Adrenal gland (tissue), 12 donors: ENCODE measurements around the gene CMTM3. TPM values are rescaled to one million over a fixed set of nuclear protein-coding genes. Genes with fewer than 3 reads are reported as not detected.
A peak's percentile ranks its signal among the peaks of the same experiment; 100 is the strongest.

Experiments
- DNase-seq, 7 donors: peaks; one replicate each; pipeline ENCODE4 v3.0.0-alpha.2; 2019 to 2020
- H3K27ac ChIP-seq, 5 donors: fragments of 200-600 bp; sonication (generic) in 4 of 5; 1 replicate in 3 of 5; 2 replicates in 2 of 5; pipeline versions ENCODE4 v1.5.1 to v1.8.0; 2016 to 2020; ENCODE audit warnings: mild to moderate bottlenecking in 1 of 5
- H3K27me3 ChIP-seq: fragments of 200-600 bp; 2 replicates; pipeline ENCODE4 v1.8.0; 2021
- H3K36me3 ChIP-seq, 2 donors: fragments of 200-600 bp; replicated peaks in 1 of 2; 1 replicate in 1 of 2; 2 replicates in 1 of 2; pipeline versions ENCODE4 v1.5.1 to v1.8.0; 2018 to 2022
- H3K4me1 ChIP-seq, 2 donors: fragments of 200-600 bp; replicated peaks in 1 of 2; 1 replicate in 1 of 2; 2 replicates in 1 of 2; pipeline versions ENCODE4 v1.5.1 to v1.8.0; 2018 to 2021
- H3K4me3 ChIP-seq, 4 donors: fragments of 200-600 bp; sonication (generic) in 3 of 4; one replicate each; pipeline ENCODE4 v1.5.1; 2016 to 2018
- H3K9me3 ChIP-seq, 3 donors: fragments of 200-600 bp; sonication (generic) in 1 of 3; replicated peaks in 1 of 3; 1 replicate in 2 of 3; 2 replicates in 1 of 3; pipeline versions ENCODE4 v1.5.1 to v1.8.0; 2016 to 2021
- POLR2A ChIP-seq, 2 donors: fragments of 450-650 bp; IDR thresholded peaks; one replicate each; pipeline ENCODE4 v1.6.1; 2017; ENCODE audit warnings: antibody characterized with exemption in 2 of 2, mild to moderate bottlenecking in 2 of 2, moderate library complexity in 1 of 2
- WGBS, 4 donors: extraction: QIAGEN DNeasy Blood & Tissue Kit in 2 of 4; methylation state at CpG; one replicate each; pipeline versions ENCODE4 v1.1.5 to v1.1.7; 2013 to 2017; 5-methylcytosine and 5-hydroxymethylcytosine counted together
- intact Hi-C, 2 donors: fragments of 100-400 bp; cut with DNase I; formaldehyde crosslinking; loops; one replicate each; pipeline versions ENCODE4 v1.14.1 to v1.15.0; 2022 to 2023
- polyA plus RNA-seq, 3 donors: library from polyadenylated mRNA; stranded (reverse); fragments of 200-250 nt in 2 of 3; fragments of 350-450 nt in 1 of 3; fragmentation: Illumina TruSeq in 1 of 3; extraction: RNeasy Lipid Tissue Mini Kit (QIAGEN cat#74804) in 1 of 3; gene quantifications; one replicate each; pipeline ENCODE4 v1.2.3, GENCODE V29; 2013 to 2014
- total RNA-seq, 9 donors: library from RNA; depleted of rRNA in 4 of 9; stranded (reverse); fragments of >200 nt in 4 of 9; fragments of 120-200 nt in 1 of 9; fragmentation: NEBNext Ultra II Directional in 1 of 9; extraction: Animal tissue kit (Norgen Biotek cat#: 25700) in 1 of 9; gene quantifications; one replicate each; pipeline versions ENCODE4 v1.1.0 to v1.2.4, GENCODE V29; 2013 to 2023
- TF ChIP-seq, protein P1 (sequence below), 6 experiments: fragments of 450-650 bp in 4 of 6; fragments of 200-600 bp in 2 of 6; sonication (generic) in 1 of 6; IDR thresholded peaks; 1 replicate in 5 of 6; 2 replicates in 1 of 6; pipeline versions ENCODE4 v1.5.1 to v1.8.0; 2016 to 2021; ENCODE audit warnings: antibody characterized with exemption in 6 of 6, mild to moderate bottlenecking in 2 of 6, moderate library complexity in 1 of 6
- donor health status: healthy with polysubstance abuse.
- donor health status: Bipolar disorder and iron deficiency.
- donor health status: DM: yes; HTN: yes; CAD: no.
- donor health status: DM: no; HTN: no; CAD: no.
- donor health status: DM: no; HTN: no; CAD: no.
- donor health status: DM: yes; HTN: yes; CAD: no.

CMTM3 gene
- total and polyA plus RNA-seq, 12 donors = 6.4 to 31.8 (median 24.6) TPM

DNA sequence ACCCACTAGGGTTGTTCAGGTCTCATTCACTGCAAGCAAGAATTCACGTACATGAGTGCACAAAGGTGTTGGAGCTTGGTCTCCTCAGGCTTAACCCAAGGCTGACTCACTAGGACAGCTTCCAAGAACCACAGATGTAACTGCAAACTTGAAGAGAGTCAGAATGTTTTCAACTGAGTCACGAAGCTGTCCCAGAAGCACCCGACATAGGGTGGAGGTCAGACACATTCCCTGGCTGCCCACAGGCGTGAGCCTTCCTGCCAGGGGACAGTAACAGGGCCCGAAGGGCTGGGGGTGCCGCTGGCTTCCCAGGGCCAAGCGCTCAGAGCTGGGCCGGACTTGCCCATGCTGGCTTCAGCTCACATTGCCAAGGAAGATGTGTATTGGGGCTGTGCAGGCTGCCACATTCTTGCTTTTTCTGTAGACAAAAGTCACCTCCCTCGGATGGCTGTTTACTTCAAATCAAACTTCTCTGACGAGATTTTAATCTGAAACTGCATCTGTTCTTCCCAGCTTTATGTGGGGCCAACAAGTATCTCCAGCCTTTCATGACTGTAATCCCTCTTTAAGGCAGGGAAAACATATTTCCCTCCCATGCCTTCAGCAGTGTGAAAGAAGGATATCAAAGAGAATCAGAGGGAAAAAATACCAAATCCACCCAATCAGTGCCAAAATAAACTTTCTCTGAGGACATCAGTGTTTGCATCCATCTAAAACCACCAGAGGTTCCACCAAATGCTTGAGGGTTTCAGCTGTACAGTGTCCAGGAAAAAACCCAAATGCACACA lies 14.3 kb downstream of the CMTM3 start:
- TF ChIP-seq, protein P1, sequence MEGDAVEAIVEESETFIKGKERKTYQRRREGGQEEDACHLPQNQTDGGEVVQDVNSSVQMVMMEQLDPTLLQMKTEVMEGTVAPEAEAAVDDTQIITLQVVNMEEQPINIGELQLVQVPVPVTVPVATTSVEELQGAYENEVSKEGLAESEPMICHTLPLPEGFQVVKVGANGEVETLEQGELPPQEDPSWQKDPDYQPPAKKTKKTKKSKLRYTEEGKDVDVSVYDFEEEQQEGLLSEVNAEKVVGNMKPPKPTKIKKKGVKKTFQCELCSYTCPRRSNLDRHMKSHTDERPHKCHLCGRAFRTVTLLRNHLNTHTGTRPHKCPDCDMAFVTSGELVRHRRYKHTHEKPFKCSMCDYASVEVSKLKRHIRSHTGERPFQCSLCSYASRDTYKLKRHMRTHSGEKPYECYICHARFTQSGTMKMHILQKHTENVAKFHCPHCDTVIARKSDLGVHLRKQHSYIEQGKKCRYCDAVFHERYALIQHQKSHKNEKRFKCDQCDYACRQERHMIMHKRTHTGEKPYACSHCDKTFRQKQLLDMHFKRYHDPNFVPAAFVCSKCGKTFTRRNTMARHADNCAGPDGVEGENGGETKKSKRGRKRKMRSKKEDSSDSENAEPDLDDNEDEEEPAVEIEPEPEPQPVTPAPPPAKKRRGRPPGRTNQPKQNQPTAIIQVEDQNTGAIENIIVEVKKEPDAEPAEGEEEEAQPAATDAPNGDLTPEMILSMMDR (IDR thresholded peaks at IDR 0.05) = no peak
- peak in 1 of 2 donors; percentile 49 for TF ChIP-seq POLR2A (IDR thresholded peaks at IDR 0.05)
- WGBS, 4 donors = 37 to 59% (median 50%) methylated on average over 8 to 10 of the region's 10 CpGs
- intact Hi-C loops = no loop called here
- Histone ChIP-seq H3K9me3 (no peaks in the 10 kb centered on the region), H3K4me3 (no peak overlapping the region), H3K27ac (peak overlapping the region in 4 of 5 donors; percentile 21 to 76 (median 52)), H3K4me1 (peaks cover 21 to 32% of the 10 kb centered on the region in 2 donors), H3K27me3 (no peaks in the 10 kb centered on the region), H3K36me3 (no peaks in the 10 kb centered on the region)
- DNase-seq = peak; percentile 57 to 84 (median 78)

DNA sequence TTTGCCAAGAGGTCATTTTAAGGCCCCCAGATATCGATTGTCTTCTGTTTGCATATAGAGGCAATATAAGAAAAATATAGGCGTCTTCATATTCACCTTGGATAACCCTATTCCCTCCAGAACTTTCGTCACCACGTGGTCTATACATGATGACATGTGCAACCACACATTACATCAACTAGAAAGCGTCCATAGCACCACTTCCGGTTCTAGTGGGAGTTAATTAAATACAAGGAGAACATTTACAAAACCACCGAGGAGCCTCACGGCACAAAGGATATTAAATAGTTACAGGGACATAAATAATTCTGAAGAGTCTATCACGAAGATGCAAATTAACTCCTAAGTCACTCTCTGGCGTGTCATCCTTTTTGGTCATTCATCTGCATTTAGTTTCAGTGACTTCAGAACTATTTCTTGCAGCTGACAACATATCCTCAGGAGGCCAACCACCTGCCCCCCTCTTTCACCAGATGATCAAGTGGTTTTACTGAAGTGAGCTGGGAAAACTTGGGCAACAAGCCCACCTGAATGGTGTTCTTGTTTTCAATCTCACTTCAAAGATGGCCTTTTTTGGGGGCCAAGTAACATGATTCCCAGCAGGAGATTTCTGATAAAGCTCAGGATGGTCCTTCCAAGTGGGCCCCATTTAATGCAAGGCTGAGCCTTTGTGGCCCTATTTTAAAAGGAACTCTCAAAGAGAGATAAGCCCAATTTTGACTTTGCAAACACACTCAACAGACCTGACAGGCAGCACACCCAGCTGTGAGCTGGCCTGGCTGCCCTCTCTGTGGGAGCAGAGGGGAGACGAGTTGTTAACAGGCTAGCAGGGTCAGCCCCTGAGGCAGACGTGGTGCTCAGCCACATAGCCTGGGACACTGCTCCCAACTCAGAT lies 15.3 kb downstream of the CMTM3 start:
- Histone ChIP-seq H3K4me1 (peaks cover 21 to 32% of the 10 kb centered on the region in 2 donors), H3K36me3 (no peaks in the 10 kb centered on the region), H3K4me3 (no peak overlapping the region), H3K27me3 (no peaks in the 10 kb centered on the region), H3K9me3 (no peaks in the 10 kb centered on the region), H3K27ac (no peak overlapping the region)
- intact Hi-C loops = no loop called here
- TF ChIP-seq POLR2A (IDR thresholded peaks at IDR 0.05) = no peak
- TF ChIP-seq, protein P1 (IDR thresholded peaks at IDR 0.05) = no peak
- 79 to 90% (median 82%) methylated on average over 11 to 12 of the region's 12 CpGs for WGBS, 4 donors
- no peak for DNase-seq

DNA sequence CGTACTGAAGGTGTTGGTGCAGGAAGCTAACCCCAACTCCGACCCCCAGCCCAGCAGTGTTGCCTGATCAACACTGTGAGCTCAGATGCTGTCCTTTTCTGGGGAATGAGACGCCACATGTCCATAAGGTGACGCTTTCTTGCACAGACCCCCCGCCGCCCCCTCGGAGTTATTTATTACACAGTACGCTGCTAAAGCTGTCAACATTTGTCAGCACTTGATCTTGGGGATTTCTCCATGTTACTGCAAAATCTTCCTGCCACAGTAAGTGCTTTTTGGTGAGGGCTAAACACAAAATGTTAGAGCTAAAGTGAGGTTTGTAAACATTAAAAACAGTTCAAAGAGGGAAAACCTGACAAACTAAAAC lies 15.9 kb downstream of the CMTM3 start:
- no peaks in the 10 kb centered on the region for H3K27me3 ChIP-seq
- 88 to 95% (median 93%) methylated on average over 6 to 8 of the region's 8 CpGs for WGBS, 4 donors
- H3K27ac ChIP-seq = no peak overlapping the region
- no peak for DNase-seq
- intact Hi-C loops = no loop called here
- no peaks in the 10 kb centered on the region for H3K36me3 ChIP-seq
- peaks cover 21 to 32% of the 10 kb centered on the region in 2 donors for H3K4me1 ChIP-seq
- no peak overlapping the region for H3K4me3 ChIP-seq
- TF ChIP-seq, protein P1 (IDR thresholded peaks at IDR 0.05) = no peak
- no peak for TF ChIP-seq POLR2A (IDR thresholded peaks at IDR 0.05)
- no peaks in the 10 kb centered on the region for H3K9me3 ChIP-seq

DNA sequence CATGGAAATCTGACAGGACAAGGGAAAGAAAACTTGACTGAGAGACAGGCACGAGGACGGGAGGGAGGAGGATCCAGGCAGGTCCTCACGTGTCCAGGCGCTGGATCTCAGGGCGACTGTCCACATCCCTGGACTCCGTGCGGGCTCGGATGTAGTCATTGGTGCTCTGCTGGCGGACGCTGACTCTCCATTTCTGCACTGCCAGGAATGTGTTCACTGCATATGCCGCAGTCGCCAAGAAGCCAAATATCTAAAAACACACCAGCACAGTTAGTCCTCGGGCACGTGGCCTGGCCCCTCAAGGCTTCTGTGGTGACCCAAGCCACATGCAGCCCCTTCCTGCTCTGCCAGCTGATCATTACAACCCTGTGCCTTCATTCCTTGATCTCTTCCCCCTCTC lies 17.5 kb downstream of the CMTM3 start:
- H3K36me3 ChIP-seq = no peaks in the 10 kb centered on the region
- H3K9me3 ChIP-seq = no peaks in the 10 kb centered on the region
- WGBS, 4 donors = 90 to 96% (median 95%) methylated on average over 13 to 14 of the region's 14 CpGs
- intact Hi-C loops = no loop called here
- no peaks in the 10 kb centered on the region for H3K27me3 ChIP-seq
- DNase-seq = no peak
- no peak overlapping the region for H3K27ac ChIP-seq
- TF ChIP-seq POLR2A (IDR thresholded peaks at IDR 0.05) = no peak
- TF ChIP-seq, protein P1 (IDR thresholded peaks at IDR 0.05) = no peak
- peaks cover 15 to 22% of the 10 kb centered on the region in 2 donors for H3K4me1 ChIP-seq
- H3K4me3 ChIP-seq = no peak overlapping the region
